Osteoblast (primary cell): Measurements from ENCODE around the gene SSR1. TPM values are rescaled to one million over a fixed set of nuclear protein-coding genes. Genes with fewer than 3 reads are reported as not detected.

Experiments
- DNase-seq: peaks from one replicate; pipeline ENCODE4 v3.0.0; 2011; ENCODE audit warnings: low spot score, mixed read lengths; ENCODE audit not compliant: insufficient read length; ENCODE audit errors: missing footprints
- H2AFZ ChIP-seq: 2 replicates; pipeline ENCODE4 v1.6.0; 2011; ENCODE audit warnings: mild to moderate bottlenecking, low read length
- H3K27ac ChIP-seq: 2 replicates; pipeline ENCODE4 v1.5.1; 2011; ENCODE audit warnings: mild to moderate bottlenecking, low read depth, low read length, moderate library complexity
- H3K27me3 ChIP-seq: 2 replicates; pipeline ENCODE4 v1.6.0; 2012; ENCODE audit warnings: mild to moderate bottlenecking, control low read depth, inconsistent platforms, low read length, moderate library complexity; ENCODE audit not compliant: insufficient read depth
- H3K36me3 ChIP-seq: 2 replicates; pipeline ENCODE4 v1.5.1; 2011; ENCODE audit warnings: mild to moderate bottlenecking, low read length, control low read depth, moderate library complexity; ENCODE audit not compliant: insufficient read depth
- H3K4me1 ChIP-seq: 2 replicates; pipeline ENCODE4 v1.5.1; 2011; ENCODE audit warnings: mild to moderate bottlenecking, low read length, control low read depth, moderate library complexity; ENCODE audit not compliant: insufficient read depth
- H3K4me2 ChIP-seq: 2 replicates; pipeline ENCODE4 v1.6.0; 2011; ENCODE audit warnings: mild to moderate bottlenecking, low read length; ENCODE audit not compliant: insufficient read depth
- H3K4me3 ChIP-seq: fragments of 200-600 bp; sonication (generic); 3 replicates; pipeline ENCODE4 v1.5.1; 2012; ENCODE audit warnings: mild to moderate bottlenecking, low read length, inconsistent platforms; ENCODE audit not compliant: insufficient read depth
- H3K79me2 ChIP-seq: 2 replicates; pipeline ENCODE4 v1.6.0; 2012; ENCODE audit warnings: mild to moderate bottlenecking, low read length, control low read depth, inconsistent platforms; ENCODE audit not compliant: insufficient read depth
- H3K9me3 ChIP-seq: 2 replicates; pipeline ENCODE4 v1.5.1; 2011; ENCODE audit warnings: low read depth, low read length, control low read depth
- H4K20me1 ChIP-seq: 2 replicates; pipeline ENCODE4 v1.6.0; 2012; ENCODE audit warnings: mild to moderate bottlenecking, low read length, control low read depth; ENCODE audit not compliant: insufficient read depth
- total RNA-seq: library from RNA; depleted of rRNA; stranded (reverse); fragments of >200 nt; gene quantifications from 2 replicates; pipeline ENCODE4 v1.2.3, GENCODE V29; 2012
- TF ChIP-seq, protein P1 (sequence below): IDR thresholded peaks from 2 replicates; pipeline ENCODE4 v1.5.1; 2011; ENCODE audit warnings: mild to moderate bottlenecking, low read depth, low read length, moderate library complexity; ENCODE audit errors: extremely low read depth

SSR1 gene
- total RNA-seq, 1 donor = 89.4 TPM

GRCh38 chr6:7307533-7307932 is 5.5 kb downstream of the SSR1 start:
- Histone ChIP-seq H3K4me3 (no peak overlapping the region), H3K27me3 (no peaks in the 10 kb centered on the region), H3K4me2 (no peak overlapping the region), H4K20me1 (peaks cover 32% of the 10 kb centered on the region), H3K27ac (no peak overlapping the region), H3K4me1 (peaks cover 6% of the 10 kb centered on the region), H2AFZ (no peak overlapping the region), H3K36me3 (peaks cover 67% of the 10 kb centered on the region), H3K79me2 (peaks cover 88% of the 10 kb centered on the region), H3K9me3 (no peaks in the 10 kb centered on the region)
- no peak for DNase-seq
- TF ChIP-seq, protein P1, sequence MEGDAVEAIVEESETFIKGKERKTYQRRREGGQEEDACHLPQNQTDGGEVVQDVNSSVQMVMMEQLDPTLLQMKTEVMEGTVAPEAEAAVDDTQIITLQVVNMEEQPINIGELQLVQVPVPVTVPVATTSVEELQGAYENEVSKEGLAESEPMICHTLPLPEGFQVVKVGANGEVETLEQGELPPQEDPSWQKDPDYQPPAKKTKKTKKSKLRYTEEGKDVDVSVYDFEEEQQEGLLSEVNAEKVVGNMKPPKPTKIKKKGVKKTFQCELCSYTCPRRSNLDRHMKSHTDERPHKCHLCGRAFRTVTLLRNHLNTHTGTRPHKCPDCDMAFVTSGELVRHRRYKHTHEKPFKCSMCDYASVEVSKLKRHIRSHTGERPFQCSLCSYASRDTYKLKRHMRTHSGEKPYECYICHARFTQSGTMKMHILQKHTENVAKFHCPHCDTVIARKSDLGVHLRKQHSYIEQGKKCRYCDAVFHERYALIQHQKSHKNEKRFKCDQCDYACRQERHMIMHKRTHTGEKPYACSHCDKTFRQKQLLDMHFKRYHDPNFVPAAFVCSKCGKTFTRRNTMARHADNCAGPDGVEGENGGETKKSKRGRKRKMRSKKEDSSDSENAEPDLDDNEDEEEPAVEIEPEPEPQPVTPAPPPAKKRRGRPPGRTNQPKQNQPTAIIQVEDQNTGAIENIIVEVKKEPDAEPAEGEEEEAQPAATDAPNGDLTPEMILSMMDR = no peak

DNA sequence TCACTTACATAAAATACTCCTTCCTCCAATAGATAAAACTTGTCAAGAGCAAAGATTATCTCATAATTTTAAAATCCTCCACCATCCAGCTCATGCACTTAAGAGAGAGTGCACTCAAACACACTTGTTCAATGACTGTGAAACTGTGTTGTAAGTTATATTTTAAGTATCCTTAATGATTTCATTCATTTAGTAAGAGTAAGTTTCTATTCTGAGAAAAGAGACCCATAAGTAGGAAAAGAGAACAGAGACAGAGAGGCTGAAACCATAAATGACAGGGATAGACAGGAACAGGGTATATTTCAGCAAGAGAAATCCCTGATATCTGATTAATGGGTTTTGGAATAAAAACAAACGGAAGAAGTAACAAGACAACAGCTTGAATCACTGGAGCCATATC is 8.2 kb downstream of the SSR1 start:
- TF ChIP-seq, protein P1 = no peak
- Histone ChIP-seq H3K27ac (no peak overlapping the region), H3K36me3 (peaks cover 92% of the 10 kb centered on the region), H3K9me3 (no peaks in the 10 kb centered on the region), H3K4me2 (no peak overlapping the region), H3K4me1 (no peaks in the 10 kb centered on the region), H2AFZ (no peak overlapping the region), H3K27me3 (no peaks in the 10 kb centered on the region), H3K4me3 (no peak overlapping the region), H3K79me2 (peaks cover 78% of the 10 kb centered on the region), H4K20me1 (peaks cover 25% of the 10 kb centered on the region)
- DNase-seq = no peak

GRCh38 chr6:7301702-7302101 is 11.3 kb downstream of the SSR1 start:
- H3K27me3 ChIP-seq = no peaks in the 10 kb centered on the region
- H3K4me3 ChIP-seq = no peak overlapping the region
- peaks cover 59% of the 10 kb centered on the region for H3K79me2 ChIP-seq
- H3K4me2 ChIP-seq = no peak overlapping the region
- H3K9me3 ChIP-seq = no peaks in the 10 kb centered on the region
- H3K4me1 ChIP-seq = no peaks in the 10 kb centered on the region
- no peak overlapping the region for H2AFZ ChIP-seq
- peaks cover 15% of the 10 kb centered on the region for H4K20me1 ChIP-seq
- H3K27ac ChIP-seq = no peak overlapping the region
- TF ChIP-seq, protein P1 = no peak
- H3K36me3 ChIP-seq = peaks cover 91% of the 10 kb centered on the region
- no peak for DNase-seq

DNA sequence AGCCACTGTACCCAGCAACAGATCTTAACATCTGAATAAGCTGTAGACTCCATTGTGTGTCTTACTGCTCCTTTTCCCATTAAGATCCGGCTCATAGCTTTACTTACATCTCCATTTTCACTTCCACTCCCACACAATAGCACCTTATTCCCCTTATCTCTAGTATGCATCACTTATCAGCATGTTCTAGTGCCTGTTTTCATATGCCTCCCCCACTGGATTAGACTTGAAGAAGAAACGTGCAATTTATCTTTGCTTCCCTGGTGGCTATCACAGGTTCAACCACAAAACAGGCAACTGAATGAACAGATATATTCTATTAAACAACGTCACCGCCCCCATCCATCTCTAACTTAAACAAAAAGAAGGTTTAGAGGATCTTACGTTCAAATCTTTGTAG is 12.1 kb downstream of the SSR1 start:
- H3K79me2 ChIP-seq = peaks cover 54% of the 10 kb centered on the region
- H4K20me1 ChIP-seq = peaks cover 14% of the 10 kb centered on the region

More for the DNA sequence above, 12.1 kb downstream of the SSR1 start:
- Histone ChIP-seq H3K36me3 (peaks cover 94% of the 10 kb centered on the region), H3K4me3 (no peak overlapping the region), H3K9me3 (no peaks in the 10 kb centered on the region), H3K27ac (no peak overlapping the region), H3K4me1 (no peaks in the 10 kb centered on the region), H2AFZ (no peak overlapping the region), H3K4me2 (no peak overlapping the region), H3K27me3 (no peaks in the 10 kb centered on the region)
- TF ChIP-seq, protein P1 = no peak
- no peak for DNase-seq
